ENCODE measurements around the gene ATXN7.

DNA sequence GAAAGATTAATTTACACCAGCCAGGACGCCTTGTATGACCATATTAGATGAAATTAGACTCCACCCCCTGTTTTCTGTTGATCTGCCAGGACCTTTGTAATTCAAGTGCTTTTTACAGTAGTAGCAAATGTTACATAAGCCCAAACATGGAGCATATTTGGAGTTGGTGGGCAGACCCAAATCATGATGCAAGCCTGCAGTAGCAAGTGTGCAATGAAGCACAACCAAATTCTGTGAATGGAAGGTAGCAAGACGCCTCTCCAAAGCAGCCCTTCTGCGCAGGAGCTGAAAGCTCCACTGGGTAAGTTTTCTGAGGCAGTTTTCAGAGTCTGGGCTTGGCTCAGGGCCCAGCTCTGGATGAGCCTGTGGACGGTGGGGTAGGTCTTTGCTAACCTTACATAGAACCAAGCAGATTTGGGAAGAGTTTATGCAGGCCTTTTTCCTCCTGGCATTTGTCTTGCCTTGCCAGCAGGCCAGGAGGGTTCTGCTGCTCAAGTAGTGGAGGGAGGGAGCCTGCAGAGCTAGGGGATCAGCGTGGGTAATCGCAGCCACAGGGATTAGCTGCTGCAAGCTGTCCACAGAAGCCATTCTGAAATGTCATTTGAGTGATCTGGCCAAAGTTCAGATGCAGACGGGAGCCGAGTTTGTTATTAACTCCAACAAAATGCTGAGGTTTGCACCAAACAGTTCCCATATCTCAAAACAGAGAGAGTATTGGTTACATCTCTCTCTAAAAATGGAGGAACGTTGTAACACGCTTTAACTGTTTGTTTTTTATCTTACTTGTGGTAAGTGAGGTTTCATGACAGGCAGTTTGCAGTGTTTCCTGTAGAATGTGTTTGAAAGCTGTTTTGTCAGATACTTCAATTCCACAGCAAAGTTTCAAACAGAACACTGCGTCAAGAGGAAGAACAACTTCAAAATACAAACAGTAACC lies 104.3 kb downstream of the ATXN7 start:
- TF ChIP-seq, protein P1, sequence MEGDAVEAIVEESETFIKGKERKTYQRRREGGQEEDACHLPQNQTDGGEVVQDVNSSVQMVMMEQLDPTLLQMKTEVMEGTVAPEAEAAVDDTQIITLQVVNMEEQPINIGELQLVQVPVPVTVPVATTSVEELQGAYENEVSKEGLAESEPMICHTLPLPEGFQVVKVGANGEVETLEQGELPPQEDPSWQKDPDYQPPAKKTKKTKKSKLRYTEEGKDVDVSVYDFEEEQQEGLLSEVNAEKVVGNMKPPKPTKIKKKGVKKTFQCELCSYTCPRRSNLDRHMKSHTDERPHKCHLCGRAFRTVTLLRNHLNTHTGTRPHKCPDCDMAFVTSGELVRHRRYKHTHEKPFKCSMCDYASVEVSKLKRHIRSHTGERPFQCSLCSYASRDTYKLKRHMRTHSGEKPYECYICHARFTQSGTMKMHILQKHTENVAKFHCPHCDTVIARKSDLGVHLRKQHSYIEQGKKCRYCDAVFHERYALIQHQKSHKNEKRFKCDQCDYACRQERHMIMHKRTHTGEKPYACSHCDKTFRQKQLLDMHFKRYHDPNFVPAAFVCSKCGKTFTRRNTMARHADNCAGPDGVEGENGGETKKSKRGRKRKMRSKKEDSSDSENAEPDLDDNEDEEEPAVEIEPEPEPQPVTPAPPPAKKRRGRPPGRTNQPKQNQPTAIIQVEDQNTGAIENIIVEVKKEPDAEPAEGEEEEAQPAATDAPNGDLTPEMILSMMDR (IDR thresholded peaks at IDR 0.05) = no peak
- TF ChIP-seq POLR2A (IDR thresholded peaks at IDR 0.05) (peak; percentile 43), EP300 (IDR thresholded peaks at IDR 0.05; ENCODE audit: low read depth) (no peak)
